HG03460 (cell line): ENCODE results near the gene OR2A5.
"Not testable (repeated sequence)": the region's sequence is repeated elsewhere in the genome, so short reads cannot be mapped to it uniquely, and the experiment has no call there.

ENCODE experiments used
- ATAC-seq: cut with Tn5 transposase; IDR thresholded peaks from one replicate; pipeline ENCODE4 v1.9.1; 2021; ENCODE audit not compliant: unreplicated experiment

OR2A5 gene

DNA sequence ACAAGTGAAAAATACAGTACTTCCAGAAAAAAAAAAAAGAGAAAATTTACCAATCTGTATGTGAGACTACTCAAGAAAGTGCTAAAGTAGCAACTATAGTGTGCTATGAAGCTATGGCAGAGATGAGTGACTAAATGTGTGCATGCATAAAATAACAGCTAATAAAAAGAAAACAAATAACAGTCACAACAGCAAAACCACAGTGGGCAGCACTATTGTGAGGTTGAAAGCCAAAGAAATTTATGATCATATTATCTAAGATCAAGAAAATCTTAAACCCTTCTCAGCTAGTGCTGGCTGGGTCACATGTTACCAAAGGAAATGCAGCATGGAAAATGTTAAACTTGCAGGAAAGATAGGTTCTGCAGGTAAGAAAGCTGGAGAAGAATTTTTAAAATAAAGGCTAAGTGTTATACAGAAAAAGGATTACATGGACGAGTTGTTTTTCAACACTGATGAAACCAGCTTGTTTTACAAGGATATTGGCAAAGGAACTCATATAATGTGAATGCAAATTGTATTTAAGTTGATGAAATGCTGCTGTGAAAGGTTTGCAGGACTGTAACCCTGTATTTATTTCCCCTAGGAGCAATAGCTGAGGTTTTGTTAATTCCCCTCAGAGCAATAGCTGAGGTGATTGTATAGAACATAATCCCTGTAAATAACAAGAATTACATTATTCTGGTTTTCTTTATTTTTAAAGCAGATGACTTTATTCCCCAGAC lies 15.6 kb upstream of the OR2A5 start:
- ATAC-seq = no peak

DNA sequence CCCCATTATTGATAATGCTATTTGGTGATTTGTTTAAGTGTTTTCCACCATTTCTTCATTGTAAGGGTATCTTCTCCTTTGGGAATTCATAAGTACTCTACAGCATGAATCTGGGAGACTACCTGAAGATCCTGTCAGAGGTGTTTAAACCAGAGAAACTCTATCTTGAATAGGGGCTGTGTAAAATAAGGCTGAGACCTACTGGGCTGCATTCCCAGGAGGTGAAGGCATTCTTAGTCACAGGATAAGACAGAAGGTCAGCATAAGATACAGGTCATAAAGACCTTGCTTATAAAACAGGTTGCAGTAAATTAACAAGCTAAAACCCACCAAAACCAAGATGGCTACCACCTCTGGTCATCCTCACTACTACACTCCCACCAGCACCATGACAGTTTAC lies 13.4 kb upstream of the OR2A5 start:
- no peak for ATAC-seq

DNA sequence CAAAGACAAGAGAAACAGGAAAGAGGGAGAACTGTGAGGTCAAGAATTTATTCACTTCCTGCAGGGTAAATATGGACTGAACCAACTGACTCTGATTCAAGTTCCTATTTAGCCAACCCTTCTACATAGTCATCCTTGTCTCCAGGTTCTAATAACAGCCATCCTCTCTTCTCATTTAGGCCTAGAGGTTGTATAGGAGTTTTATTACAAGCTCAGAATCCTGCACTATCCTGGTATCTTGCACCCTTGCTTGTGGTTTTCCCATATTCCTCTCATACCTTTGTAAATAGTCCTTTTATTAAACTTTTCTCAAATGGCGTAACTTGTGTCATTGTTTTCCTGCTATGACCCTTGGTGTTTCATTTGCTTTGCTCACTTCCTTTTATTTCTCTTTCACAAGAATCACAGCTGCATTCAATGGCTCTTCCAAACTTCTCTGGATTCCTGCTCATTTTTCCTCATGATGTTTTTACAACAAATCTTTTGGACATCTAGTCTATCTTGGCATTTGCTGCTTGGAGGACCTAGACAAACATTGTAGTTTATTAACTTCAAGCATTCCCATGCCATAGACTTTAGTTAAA lies 12.4 kb upstream of the OR2A5 start:
- no peak for ATAC-seq

DNA sequence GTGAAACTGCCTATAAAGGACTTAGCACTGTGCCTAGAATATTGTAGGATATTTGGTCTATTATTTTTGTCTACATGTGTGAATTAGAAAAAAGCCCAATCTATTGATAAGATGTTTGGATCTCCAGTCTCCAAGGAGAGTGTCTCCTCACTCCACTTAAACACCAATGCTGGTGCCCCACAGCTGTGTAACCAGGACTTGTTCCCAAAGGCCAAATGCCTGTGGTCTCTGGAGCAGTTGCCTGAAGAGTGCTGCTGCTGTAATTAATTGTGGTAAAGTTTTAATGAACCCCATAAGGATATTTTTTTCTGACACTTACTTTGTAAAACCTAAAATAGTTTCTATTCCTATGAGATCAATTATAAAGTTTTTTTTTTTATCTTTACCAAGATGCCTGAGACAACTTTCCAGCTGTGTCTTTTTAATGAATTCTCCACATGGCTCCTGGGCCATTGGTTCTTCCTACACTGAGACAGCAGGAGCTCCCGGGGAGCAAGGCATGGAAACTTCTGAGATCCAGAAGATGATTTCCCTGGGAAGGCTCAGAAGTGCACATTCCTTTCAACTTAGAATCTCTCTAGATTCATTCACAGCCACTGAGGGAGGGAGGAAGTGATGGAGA lies 11.2 kb upstream of the OR2A5 start:
- no peak for ATAC-seq

DNA sequence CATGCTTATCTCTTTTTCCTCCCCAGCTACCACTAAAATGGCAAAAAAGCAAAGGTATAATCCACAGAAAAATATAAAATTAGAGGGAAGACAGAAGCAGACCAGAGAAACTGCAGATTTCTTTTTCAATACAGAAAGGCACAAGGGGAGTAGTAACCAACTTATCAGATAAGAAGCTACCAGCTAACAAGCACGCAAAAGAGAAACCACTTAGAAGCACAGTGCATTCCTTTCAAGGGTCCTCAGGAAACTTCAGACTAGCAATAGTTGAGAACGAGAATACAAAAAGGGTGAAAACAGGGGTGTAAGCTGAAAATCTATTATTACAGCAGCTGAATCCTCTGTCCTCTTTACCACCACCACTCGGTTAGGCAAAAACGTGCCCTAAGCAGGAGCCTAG lies 9.9 kb upstream of the OR2A5 start:
- ATAC-seq = no peak

DNA sequence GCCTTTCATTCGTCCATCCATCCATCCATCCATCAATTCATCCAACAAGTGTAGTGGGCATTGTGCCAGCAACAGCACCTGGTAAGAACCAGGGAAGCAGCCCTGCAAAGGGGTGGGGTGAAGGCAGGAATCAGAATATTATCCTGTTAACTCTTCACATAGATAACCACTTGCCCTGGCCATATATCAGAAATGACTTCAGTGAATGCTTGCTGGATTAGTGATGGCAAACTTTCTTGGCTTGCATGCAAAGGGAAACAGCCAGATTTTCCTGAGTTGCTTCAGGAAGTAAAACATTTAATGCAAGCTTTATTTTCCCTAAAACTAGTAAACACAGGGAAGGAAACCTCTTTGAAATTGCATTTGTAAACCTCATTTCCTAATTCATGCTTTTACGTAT lies 743 bp downstream of the OR2A5 start:
- no peak for ATAC-seq

DNA sequence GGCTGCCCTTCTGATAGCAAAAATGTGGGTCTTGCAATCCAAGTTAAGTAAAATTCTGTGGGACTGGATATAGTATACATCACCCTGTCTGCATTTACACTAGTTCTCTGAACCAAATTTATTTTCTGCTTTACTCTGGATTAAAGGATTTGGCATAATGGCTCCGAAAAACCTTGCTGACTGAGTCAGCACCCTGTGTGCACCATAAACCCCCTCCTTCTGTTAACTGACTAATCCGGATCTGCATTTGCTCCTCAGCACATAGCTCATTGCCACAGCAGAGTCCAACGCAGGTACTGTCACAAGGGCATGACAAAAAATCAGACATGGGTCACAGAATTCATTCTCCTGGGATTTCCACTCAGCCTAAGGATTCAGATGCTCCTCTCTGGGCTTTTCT lies 1.3 kb downstream of the OR2A5 start:
- no peak for ATAC-seq

DNA sequence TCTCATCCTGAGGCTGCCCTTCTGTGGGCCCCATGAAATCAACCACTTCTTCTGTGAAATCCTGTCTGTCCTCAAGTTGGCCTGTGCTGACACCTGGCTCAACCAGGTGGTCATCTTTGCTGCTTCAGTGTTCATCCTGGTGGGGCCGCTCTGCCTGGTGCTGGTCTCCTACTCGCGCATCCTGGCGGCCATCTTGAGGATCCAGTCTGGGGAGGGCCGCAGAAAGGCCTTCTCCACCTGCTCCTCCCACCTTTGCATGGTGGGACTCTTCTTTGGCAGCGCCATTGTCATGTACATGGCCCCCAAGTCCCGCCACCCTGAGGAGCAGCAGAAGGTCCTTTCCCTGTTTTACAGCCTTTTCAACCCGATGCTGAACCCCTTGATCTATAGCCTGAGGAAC lies 2.1 kb downstream of the OR2A5 start:
- not testable (repeated sequence) for ATAC-seq

DNA sequence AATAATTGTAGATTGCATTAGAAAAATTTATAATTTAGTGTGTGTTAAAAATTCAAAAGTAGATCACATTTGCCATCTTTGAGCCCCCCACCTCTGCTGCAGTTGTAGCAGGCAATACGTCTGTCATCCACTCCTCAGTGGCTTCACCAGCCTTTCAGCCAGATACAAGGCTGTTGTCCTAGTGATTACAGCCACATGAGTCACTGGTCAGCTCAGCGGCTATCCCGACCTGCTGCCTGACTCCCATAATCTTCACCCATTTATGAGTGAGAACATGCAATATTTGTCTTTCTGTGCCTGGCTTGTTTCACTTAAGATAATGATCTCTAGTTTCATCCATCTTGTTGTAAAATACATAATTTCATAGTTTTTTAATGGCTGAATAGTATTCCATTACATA lies 9.2 kb downstream of the OR2A5 start:
- no peak for ATAC-seq

DNA sequence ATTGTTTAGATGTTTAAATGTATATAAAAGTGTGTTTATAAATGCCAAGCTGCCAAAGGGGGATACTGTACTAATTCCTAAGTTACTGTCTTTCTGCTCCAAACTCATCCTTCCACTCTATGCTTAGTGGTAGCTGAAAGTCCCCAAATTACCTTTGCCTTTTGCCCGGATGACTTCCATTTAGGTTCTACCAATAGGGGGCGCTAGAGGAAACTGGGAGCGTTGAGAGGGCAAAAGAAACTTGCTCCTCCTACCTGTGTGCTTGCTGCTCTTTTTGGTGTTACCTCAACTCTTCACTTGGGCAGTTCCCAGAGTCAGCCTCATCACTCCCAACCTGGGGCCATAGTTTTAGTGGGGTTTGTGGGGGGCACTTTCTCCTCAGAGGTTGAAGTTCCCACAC lies 15.0 kb downstream of the OR2A5 start:
- ATAC-seq = no peak

DNA sequence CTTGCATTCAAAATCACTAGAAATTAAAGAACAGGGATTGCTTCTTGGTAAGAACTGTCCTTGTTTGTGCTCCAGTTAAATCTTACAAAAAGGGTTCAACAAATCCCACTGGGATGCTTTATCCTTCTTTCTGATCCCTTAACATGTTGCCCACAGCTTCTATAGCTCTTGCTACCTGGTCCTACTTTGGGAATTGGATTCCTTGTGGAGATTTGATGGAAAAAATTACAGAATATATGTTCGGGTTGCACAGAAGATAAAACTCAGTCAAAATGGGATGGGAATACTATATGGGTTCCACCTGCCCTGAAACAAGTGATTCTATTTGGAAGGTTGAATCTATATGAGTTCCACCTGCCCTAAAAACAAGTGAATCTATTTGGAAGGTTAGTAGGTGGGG lies 20.8 kb downstream of the OR2A5 start, which contains the start of gene OR2A25:
OR2A25 (plus strand) TSS at position 301 of the 400 bp plus-strand sequence. CDS start 4,409 bp downstream, outside the sequence.
- no peak for ATAC-seq

DNA sequence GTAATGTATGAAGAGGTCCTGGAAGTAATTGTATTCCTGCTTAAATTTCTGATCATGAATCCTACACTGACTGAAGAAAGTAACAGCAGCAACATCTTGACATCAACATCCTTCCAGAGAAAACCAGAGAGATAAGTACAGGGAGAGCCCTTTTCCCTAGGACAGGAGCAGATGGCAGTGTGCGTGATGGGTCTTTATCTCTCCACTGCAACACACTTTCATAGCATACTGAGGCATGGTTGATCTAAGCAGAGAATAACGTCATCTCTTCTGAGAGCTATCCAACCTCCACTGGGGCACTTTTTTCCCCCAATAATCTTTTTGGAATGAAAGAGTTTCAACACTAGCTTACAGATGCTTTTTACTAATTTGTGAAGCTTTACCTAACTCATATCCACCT lies 21.2 kb downstream of the OR2A5 start:
- ATAC-seq = no peak

DNA sequence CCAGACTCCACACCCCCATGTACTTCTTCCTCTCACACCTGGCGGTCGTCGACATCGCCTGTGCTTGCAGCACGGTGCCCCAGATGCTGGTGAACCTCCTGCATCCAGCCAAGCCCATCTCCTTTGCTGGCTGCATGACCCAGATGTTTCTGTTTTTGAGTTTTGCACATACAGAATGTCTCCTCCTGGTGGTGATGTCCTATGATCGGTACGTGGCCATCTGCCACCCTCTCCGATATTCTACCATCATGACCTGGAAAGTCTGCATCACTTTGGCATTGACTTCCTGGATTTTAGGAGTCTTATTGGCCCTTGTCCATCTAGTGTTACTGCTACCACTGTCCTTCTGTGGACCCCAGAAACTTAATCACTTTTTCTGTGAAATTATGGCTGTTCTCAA lies 25.6 kb downstream of the OR2A5 start:
- ATAC-seq = no peak

DNA sequence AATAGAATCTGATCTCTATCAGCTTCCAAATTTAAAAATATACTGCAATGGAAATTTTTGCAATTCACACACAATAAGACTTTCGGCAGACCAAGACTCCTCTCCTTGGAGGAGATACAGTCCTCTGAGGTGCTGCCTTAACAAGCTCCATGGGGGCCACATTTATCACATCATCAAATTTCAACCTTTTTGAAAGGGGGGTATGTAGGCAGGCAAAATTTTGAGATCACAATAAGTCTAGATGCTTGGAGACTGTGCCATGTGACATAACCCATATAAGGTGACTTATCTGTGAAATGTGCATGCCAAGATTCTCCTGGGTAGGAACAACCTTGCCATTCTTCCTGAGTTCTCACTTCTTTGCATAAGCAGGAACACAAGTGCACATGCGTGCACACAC lies 37.2 kb downstream of the OR2A5 start, which contains the start of gene OR2A12:
OR2A12 (plus strand) TSS at position 301 of the 400 bp plus-strand sequence. CDS start 8,830 bp downstream, outside the sequence.
- no peak for ATAC-seq

DNA sequence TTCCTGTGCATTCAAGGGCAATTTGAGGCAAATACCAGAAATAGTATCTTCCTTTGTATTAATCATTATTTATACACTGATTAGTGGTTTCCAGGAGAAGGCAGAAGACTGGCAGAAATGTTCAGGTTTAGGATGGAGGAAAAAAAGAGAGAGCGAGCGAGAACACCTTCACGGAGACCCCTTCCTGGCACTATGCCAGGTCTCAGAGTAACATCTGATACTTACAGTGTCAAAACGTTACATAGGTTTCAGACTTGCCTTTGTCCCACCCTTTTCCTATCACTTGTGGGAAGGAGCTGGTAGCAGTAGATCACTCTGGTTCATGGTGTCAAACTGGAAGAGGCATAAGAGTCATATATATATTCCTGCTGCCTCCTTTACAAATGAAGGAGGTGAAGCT lies 38.0 kb downstream of the OR2A5 start:
- no peak for ATAC-seq

DNA sequence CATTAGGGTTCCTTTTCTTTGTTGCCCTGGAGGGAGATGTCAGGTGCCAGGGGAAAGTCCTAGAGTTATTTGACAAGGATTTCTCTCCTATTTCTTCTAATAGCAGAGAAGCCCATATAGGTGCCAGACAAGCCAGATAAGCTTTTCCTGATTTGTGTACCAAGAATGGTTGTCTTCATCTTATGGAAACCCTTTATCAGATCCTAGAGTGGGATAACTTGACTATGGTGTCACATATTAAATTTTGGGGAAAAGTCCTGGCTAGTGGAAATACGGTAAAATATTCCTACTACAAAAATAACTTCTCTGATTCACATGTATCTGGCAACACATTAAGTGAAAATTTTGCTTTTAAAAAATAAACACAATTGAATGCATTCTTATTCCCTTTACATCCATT lies 38.5 kb downstream of the OR2A5 start:
- no peak for ATAC-seq

DNA sequence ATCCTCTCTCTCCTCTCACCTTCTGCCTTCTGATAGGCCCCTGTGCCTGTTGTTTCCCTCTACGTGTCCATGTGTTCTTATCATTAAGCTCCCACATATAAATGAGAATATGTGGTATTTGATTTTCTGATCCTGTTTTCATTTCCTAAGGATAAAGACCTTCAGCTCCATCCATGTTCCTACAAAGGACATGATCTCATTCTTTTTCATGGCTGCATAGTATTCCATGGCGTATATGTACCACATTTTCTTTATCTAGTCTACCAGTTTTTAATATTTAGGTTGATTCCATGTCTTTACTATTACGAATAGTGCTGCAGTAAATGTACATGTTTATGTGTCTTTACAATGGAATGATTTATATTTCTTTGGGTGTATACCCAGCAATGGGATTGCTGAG lies 41.9 kb downstream of the OR2A5 start:
- no peak for ATAC-seq

DNA sequence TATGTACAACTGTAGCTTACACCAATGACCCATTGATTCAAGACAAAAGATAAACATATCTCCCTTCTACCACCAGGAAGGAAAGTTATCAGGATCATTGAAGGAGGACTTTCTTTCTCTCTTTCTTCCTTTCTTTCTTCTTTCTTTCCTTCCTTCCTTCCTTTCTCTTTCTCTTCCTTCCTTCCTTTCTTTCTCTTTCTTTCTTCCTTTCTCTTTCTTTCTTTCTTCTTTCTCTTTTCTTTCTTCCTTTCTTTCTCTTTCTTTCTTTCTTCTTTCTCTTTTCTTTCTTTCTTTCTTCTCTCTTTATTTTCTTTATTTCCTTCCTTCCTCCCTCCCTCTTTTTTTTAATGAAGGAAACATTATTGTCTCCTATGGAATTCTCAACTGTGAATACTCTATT lies 50.0 kb downstream of the OR2A5 start:
- ATAC-seq = no peak

DNA sequence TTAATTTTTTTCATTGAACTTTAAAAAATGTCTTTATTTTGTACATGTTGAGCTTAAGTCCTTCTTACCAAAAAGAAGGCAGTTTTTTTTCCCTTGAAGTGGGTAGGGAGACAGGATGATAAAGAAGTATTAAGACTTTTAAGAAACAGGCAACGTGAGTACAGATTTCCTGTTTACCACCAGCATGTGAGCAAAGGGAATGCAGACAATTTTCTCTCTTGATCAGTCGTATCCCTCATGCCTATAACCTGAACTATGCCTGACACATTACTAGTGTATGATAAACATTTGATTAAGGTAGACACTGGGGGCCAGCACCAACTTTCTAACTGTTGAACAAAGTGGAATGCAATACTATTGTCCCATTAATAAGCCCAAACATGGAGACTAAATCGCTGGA lies 51.9 kb downstream of the OR2A5 start:
- no peak for ATAC-seq

DNA sequence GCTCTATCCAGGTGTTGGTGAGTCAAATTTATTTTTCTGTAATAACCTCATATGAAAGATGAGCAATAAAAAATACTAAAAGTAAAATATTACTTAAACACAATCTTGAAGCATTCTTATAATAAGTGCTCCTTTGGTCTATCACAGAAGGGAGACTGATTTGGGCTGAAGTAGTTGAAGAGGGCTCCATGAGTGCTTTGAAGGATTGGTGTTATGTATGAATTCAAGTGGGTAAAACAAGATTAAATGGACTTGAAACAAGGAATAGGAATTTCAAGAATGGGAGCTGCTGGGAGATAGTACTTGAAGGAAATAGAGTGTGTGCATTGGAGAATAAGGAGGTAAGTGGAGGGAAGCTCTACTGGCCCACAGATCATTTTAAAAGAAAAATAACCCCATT lies 53.3 kb downstream of the OR2A5 start:
- no peak for ATAC-seq

DNA sequence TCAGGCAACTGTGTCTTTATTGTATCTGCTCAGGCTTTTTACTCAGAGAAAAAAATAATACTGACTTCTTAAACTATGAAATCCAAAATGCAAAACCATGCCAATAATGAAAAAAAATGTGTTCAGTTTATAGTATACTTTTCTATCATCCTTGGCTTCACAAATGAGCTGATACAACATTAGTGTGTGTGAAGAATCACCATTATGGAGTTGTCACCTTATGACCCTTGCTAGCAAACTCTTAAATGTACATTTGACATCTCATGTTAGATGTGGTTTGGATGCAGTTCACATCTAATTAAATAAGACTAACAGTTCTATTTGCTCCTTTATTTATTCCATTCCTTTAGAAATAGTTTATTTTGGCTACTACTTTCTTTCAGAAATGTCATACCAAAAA lies 56.5 kb downstream of the OR2A5 start:
- ATAC-seq = no peak
